ENCODE measurements around the gene TXN.
A peak's percentile ranks its signal among the peaks of the same experiment; 100 is the strongest.
"Not testable (repeated sequence)": the region's sequence is repeated elsewhere in the genome, so short reads cannot be mapped to it uniquely, and the experiment has no call there.

The TXN gene

GRCh38 chr9:110255034-110255462 is 1.3 kb downstream of the TXN start:
- H3K27me3 ChIP-seq (ENCODE audit: insufficient read depth, poor library complexity, severe bottlenecking): no peaks in the 10 kb centered on the region
- H3K4me3 ChIP-seq (ENCODE audit: severe bottlenecking): peak overlapping the region; percentile 66
- ATAC-seq (ENCODE audit: low read depth) (peak; percentile 1; the same call in 2 of the 3 replicates), DNase-seq (ENCODE audit: low spot score) (no peak)
- H3K4me1 ChIP-seq (ENCODE audit: insufficient read depth, poor library complexity, severe bottlenecking): peaks cover 23% of the 10 kb centered on the region
- H3K36me3 ChIP-seq (ENCODE audit: low read depth): peaks cover 38% of the 10 kb centered on the region
- peak overlapping the region; percentile 90 for H3K27ac ChIP-seq (ENCODE audit: poor library complexity, severe bottlenecking)
- no peak for TF ChIP-seq CTCF (IDR thresholded peaks at IDR 0.05; ENCODE audit: poor library complexity, severe bottlenecking)
- H3K9me3 ChIP-seq (ENCODE audit: severe bottlenecking): no peaks in the 10 kb centered on the region

- H3K4me1 ChIP-seq (ENCODE audit: insufficient read depth, poor library complexity, severe bottlenecking): peaks cover 23% of the 10 kb centered on the region
- no peaks in the 10 kb centered on the region for H3K9me3 ChIP-seq (ENCODE audit: severe bottlenecking)
These were observed 1.8 kb downstream of the TXN start for GRCh38 chr9:110254500-110254899.

GRCh38 chr9:110252509-110253139 is 3.7 kb downstream of the TXN start:
- DNase-seq (ENCODE audit: low spot score) (no peak), ATAC-seq (ENCODE audit: low read depth) (no peak)
- Histone ChIP-seq H3K36me3 (ENCODE audit: low read depth) (peaks cover 57% of the 10 kb centered on the region), H3K27ac (ENCODE audit: poor library complexity, severe bottlenecking) (no peak overlapping the region), H3K27me3 (ENCODE audit: insufficient read depth, poor library complexity, severe bottlenecking) (no peaks in the 10 kb centered on the region), H3K9me3 (ENCODE audit: severe bottlenecking) (no peaks in the 10 kb centered on the region), H3K4me1 (ENCODE audit: insufficient read depth, poor library complexity, severe bottlenecking) (peaks cover 23% of the 10 kb centered on the region), H3K4me3 (ENCODE audit: severe bottlenecking) (no peak overlapping the region)
- no peak for TF ChIP-seq CTCF (IDR thresholded peaks at IDR 0.05; ENCODE audit: poor library complexity, severe bottlenecking)

More at GRCh38 chr9:110254500-110254899, 1.8 kb downstream of the TXN start:
- Histone ChIP-seq H3K27me3 (ENCODE audit: insufficient read depth, poor library complexity, severe bottlenecking) (no peaks in the 10 kb centered on the region), H3K27ac (ENCODE audit: poor library complexity, severe bottlenecking) (peak overlapping the region; percentile 90), H3K4me3 (ENCODE audit: severe bottlenecking) (peak overlapping the region; percentile 66), H3K36me3 (ENCODE audit: low read depth) (peaks cover 41% of the 10 kb centered on the region)
- DNase-seq (ENCODE audit: low spot score) (no peak), ATAC-seq (ENCODE audit: low read depth) (no peak)
- no peak for TF ChIP-seq CTCF (IDR thresholded peaks at IDR 0.05; ENCODE audit: poor library complexity, severe bottlenecking)

- ATAC-seq (ENCODE audit: low read depth); H3K27ac ChIP-seq (ENCODE audit: poor library complexity, severe bottlenecking); H3K9me3 ChIP-seq (ENCODE audit: severe bottlenecking); H3K4me3 ChIP-seq (ENCODE audit: severe bottlenecking); DNase-seq (ENCODE audit: low spot score); H3K27me3 ChIP-seq (ENCODE audit: insufficient read depth, poor library complexity, severe bottlenecking): not testable (repeated sequence)
- H3K36me3 ChIP-seq (ENCODE audit: low read depth): peaks cover 64% of the 10 kb centered on the region
- H3K4me1 ChIP-seq (ENCODE audit: insufficient read depth, poor library complexity, severe bottlenecking): peaks cover 23% of the 10 kb centered on the region
These were observed 4.5 kb downstream of the TXN start for GRCh38 chr9:110251770-110252169.

- peaks cover 70% of the 10 kb centered on the region for H3K36me3 ChIP-seq (ENCODE audit: low read depth)
- no peak overlapping the region for H3K27ac ChIP-seq (ENCODE audit: poor library complexity, severe bottlenecking)
- ATAC-seq (ENCODE audit: low read depth) (no peak), DNase-seq (ENCODE audit: low spot score) (no peak)
- peaks cover 23% of the 10 kb centered on the region for H3K4me1 ChIP-seq (ENCODE audit: insufficient read depth, poor library complexity, severe bottlenecking)
- H3K9me3 ChIP-seq (ENCODE audit: severe bottlenecking): no peaks in the 10 kb centered on the region
- no peak for TF ChIP-seq CTCF (IDR thresholded peaks at IDR 0.05; ENCODE audit: poor library complexity, severe bottlenecking)
- no peaks in the 10 kb centered on the region for H3K27me3 ChIP-seq (ENCODE audit: insufficient read depth, poor library complexity, severe bottlenecking)
- no peak overlapping the region for H3K4me3 ChIP-seq (ENCODE audit: severe bottlenecking)
These were observed 5.1 kb downstream of the TXN start for GRCh38 chr9:110251212-110251611.

Data from RWPE2 (cell line).